ENCODE data around the gene ZNF771.

- TF ChIP-seq POLR2A (IDR thresholded peaks at IDR 0.05; ENCODE audit: low read length) (no peak), GATA1 (IDR thresholded peaks at IDR 0.05; ENCODE audit: low read depth, low read length) (no peak)
These were observed 56.7 kb downstream of the ZNF771 start for GRCh38 chr16:30464078-30464477.
